ENCODE results near the gene PSME3.

DNA sequence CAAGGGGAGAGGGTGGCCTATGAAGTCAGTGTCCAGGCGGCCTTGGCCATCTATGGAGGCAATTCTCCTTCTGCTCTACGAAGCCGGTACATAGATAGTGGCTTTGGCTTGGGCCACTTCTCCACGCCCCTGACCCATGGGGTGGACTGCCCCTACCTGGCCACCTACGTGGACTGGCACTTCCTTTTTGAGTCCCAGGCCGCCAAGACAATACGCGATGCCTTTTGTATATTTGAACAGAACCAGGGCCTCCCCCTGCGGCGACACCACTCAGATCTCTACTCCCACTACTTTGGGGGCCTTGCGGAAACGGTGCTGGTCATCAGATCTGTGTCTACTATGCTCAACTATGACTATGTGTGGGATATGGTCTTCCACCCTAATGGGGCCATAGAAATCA, 35.1 kb downstream of the PSME3 start:
- TF ChIP-seq CTCF (IDR thresholded peaks at IDR 0.05), result no peak
- no peak for TF ChIP-seq POLR2AphosphoS5 (IDR thresholded peaks at IDR 0.05; ENCODE audit: insufficient read depth in 1 of 2, low read depth in 1 of 2)

Data from vagina (tissue), 2 donors.